ENCODE data around the gene PFKFB3. TPM values are rescaled to one million over a fixed set of nuclear protein-coding genes. Genes with fewer than 3 reads are reported as not detected.
"Not testable (repeated sequence)": the region's sequence is repeated elsewhere in the genome, so short reads cannot be mapped to it uniquely, and the experiment has no call there.

Gene PFKFB3
- total RNA-seq, 4 donors from 2014 or later = 29.6 to 78.3 (median 38.4) TPM

- TF ChIP-seq EP300 (IDR thresholded peaks at IDR 0.05) (no peak), POLR2AphosphoS5 (IDR thresholded peaks at IDR 0.05) (no peak), POLR2A (IDR thresholded peaks at IDR 0.05) (no peak), CTCF (IDR thresholded peaks at IDR 0.05) (no peak)
- Histone ChIP-seq H3K36me3 (peaks cover 0 to 9% of the 10 kb centered on the region in 2 donors), H3K4me1 (peaks cover 2 to 79% (median 12%) of the 10 kb centered on the region in 3 donors), H3K27me3 (no peaks in the 10 kb centered on the region), H3K4me3 (peak overlapping the region in 1 of 2 donors; percentile 69), H3K27ac (peak overlapping the region in 3 of 4 donors; percentile 90 to 96 (median 95)), H3K9me3 (no peaks in the 10 kb centered on the region)
- 27 to 28% methylated on average over 5 of the region's 6 CpGs for WGBS, 2 donors (ENCODE audit: low coverage in 1 of 2)
- ATAC-seq = no peak
These were observed 37.5 kb upstream of the PFKFB3 start for GRCh38 chr10:6165221-6165725.

GRCh38 chr10:6165933-6166332 is 36.8 kb upstream of the PFKFB3 start:
- not testable (repeated sequence) for H3K27me3 ChIP-seq, H3K36me3 ChIP-seq, H3K4me3 ChIP-seq, ATAC-seq, H3K9me3 ChIP-seq
- H3K27ac ChIP-seq = peak overlapping the region in 2 of 4 donors; percentile 14 to 90
- WGBS, 2 donors (ENCODE audit: low coverage in 1 of 2) = 86 to 87% methylated on average over 6 to 9 of the region's 15 CpGs
- peaks cover 2 to 86% (median 12%) of the 10 kb centered on the region in 3 donors for H3K4me1 ChIP-seq

- ATAC-seq = no peak
- 83 to 93% methylated on average over 1 of the region's 2 CpGs for WGBS, 2 donors (ENCODE audit: low coverage in 1 of 2)
- peaks cover 0 to 9% of the 10 kb centered on the region in 2 donors for H3K36me3 ChIP-seq
- no peak for TF ChIP-seq CTCF (IDR thresholded peaks at IDR 0.05)
- TF ChIP-seq EP300 (IDR thresholded peaks at IDR 0.05) = no peak
- TF ChIP-seq POLR2AphosphoS5 (IDR thresholded peaks at IDR 0.05) = no peak
- no peak for TF ChIP-seq POLR2A (IDR thresholded peaks at IDR 0.05)
- H3K27me3 ChIP-seq = no peaks in the 10 kb centered on the region
- peak overlapping the region in 2 of 4 donors; percentile 3 to 27 for H3K27ac ChIP-seq
- no peaks in the 10 kb centered on the region for H3K9me3 ChIP-seq
- no peak overlapping the region for H3K4me3 ChIP-seq
- peaks cover 2 to 92% (median 12%) of the 10 kb centered on the region in 3 donors for H3K4me1 ChIP-seq
These were observed 35.3 kb upstream of the PFKFB3 start for GRCh38 chr10:6167456-6167855.

GRCh38 chr10:6168084-6168483 is 34.6 kb upstream of the PFKFB3 start:
- no peak for ATAC-seq
- Histone ChIP-seq H3K27me3 (no peaks in the 10 kb centered on the region), H3K9me3 (no peaks in the 10 kb centered on the region), H3K27ac (peak overlapping the region in 3 of 4 donors; percentile 3 to 27 (median 19)), H3K4me1 (peaks cover under 1 to 92% (median 11%) of the 10 kb centered on the region in 3 donors), H3K4me3 (no peak overlapping the region), H3K36me3 (peaks cover 0 to 9% of the 10 kb centered on the region in 2 donors)
- TF ChIP-seq EP300 (IDR thresholded peaks at IDR 0.05) (no peak), CTCF (IDR thresholded peaks at IDR 0.05) (no peak), POLR2A (IDR thresholded peaks at IDR 0.05) (no peak), POLR2AphosphoS5 (IDR thresholded peaks at IDR 0.05) (no peak)
- no CpG with 5 or more reads among the region's 3 CpGs for WGBS, 2 donors (ENCODE audit: low coverage in 1 of 2)

- Histone ChIP-seq H3K4me1 (peaks cover 0 to 98% (median 13%) of the 10 kb centered on the region in 3 donors), H3K9me3 (no peaks in the 10 kb centered on the region), H3K27me3 (no peaks in the 10 kb centered on the region), H3K27ac (peak overlapping the region in 2 of 4 donors; percentile 19 to 69), H3K4me3 (no peak overlapping the region), H3K36me3 (peaks cover 0 to 9% of the 10 kb centered on the region in 2 donors)
- WGBS, 2 donors (ENCODE audit: low coverage in 1 of 2) = 55 to 73% methylated on average over 2 of the region's 2 CpGs
- TF ChIP-seq POLR2A (IDR thresholded peaks at IDR 0.05) (no peak), EP300 (IDR thresholded peaks at IDR 0.05) (no peak), CTCF (IDR thresholded peaks at IDR 0.05) (no peak), POLR2AphosphoS5 (IDR thresholded peaks at IDR 0.05) (no peak)
- ATAC-seq = no peak
These were observed 32.1 kb upstream of the PFKFB3 start for GRCh38 chr10:6170638-6171037.

All from gastroesophageal sphincter (tissue), 4 donors.